BJ (cell line): ENCODE measurements around the gene PBX1. TPM values are rescaled to one million over a fixed set of nuclear protein-coding genes. Genes with fewer than 3 reads are reported as not detected.

Experiments
- CTCF ChIA-PET: fragments of 350-600 bp; formaldehyde crosslinking; extraction: SDS; loops from one replicate; lab custom pipeline; 2021; ENCODE audit warnings: antibody characterized with exemption, inconsistent platforms; lab: Yijun Ruan, JAX
- POLR2A ChIA-PET: fragments of 300-600 bp; sonication (Branson Sonifier 250); formaldehyde crosslinking; extraction: SDS; loops from one replicate; lab custom pipeline; 2021; ENCODE audit warnings: antibody characterized with exemption; lab: Charles Lee
- DNase-seq: peaks from one replicate; pipeline ENCODE4 v3.0.0-alpha.2; 2011; ENCODE audit warnings: low read depth
- H3K27me3 ChIP-seq: 2 replicates; pipeline ENCODE4 v1.6.0; 2011; ENCODE audit warnings: low read length; ENCODE audit not compliant: control insufficient read depth, insufficient read depth
- H3K36me3 ChIP-seq: 2 replicates; pipeline ENCODE4 v1.5.1; 2011; ENCODE audit warnings: low read length; ENCODE audit not compliant: control insufficient read depth, insufficient read depth
- H3K4me3 ChIP-seq: 2 replicates; pipeline ENCODE4 v1.5.1; 2011; ENCODE audit warnings: low read depth, mild to moderate bottlenecking, control low read depth, low read length
- polyA plus RNA-seq: library from polyadenylated mRNA; depleted of rRNA; stranded (reverse); fragments of >200 nt; gene quantifications from 2 replicates; pipeline ENCODE4 v1.2.3, GENCODE V29; 2011
- TF ChIP-seq, protein P1 (sequence below): IDR thresholded peaks from 2 replicates; pipeline ENCODE4 v1.5.1; 2011; ENCODE audit warnings: low read depth, mild to moderate bottlenecking, control low read depth, inconsistent platforms, low read length, moderate library complexity; ENCODE audit not compliant: insufficient read depth

Gene PBX1
- polyA plus RNA-seq, 1 experiment: 46.1 TPM

DNA sequence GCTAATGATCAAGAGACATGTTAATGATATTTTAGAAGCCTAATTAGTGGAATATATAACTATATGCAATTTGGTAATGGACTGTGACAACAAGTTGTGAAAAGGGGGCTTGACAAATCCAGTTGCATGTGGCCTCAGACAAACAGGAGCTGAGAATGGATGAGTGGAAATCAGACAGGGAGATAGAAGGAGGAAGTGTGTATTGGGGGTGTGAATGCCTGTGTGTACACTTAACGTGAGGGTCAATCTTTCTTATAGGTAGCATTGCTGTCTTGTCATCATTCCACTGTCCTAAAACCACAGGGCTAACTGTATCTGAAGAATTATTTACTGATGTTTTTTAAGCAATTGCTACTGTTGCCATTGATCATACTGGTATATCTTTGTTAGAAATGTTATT, 64.8 kb downstream of the PBX1 start:
- POLR2A ChIA-PET: no interaction called here
- Histone ChIP-seq H3K36me3 (peaks cover 1% of the 10 kb centered on the region), H3K4me3 (no peak overlapping the region), H3K27me3 (no peaks in the 10 kb centered on the region)
- DNase-seq: no peak
- CTCF ChIA-PET: interaction anchor here (1.1 to 7.5 kb wide), 4 partner anchors 9 to 165 kb away, joined by 3 to 36 read pairs (median 10); no protein-coding TSS in a partner anchor
- TF ChIP-seq, protein P1, sequence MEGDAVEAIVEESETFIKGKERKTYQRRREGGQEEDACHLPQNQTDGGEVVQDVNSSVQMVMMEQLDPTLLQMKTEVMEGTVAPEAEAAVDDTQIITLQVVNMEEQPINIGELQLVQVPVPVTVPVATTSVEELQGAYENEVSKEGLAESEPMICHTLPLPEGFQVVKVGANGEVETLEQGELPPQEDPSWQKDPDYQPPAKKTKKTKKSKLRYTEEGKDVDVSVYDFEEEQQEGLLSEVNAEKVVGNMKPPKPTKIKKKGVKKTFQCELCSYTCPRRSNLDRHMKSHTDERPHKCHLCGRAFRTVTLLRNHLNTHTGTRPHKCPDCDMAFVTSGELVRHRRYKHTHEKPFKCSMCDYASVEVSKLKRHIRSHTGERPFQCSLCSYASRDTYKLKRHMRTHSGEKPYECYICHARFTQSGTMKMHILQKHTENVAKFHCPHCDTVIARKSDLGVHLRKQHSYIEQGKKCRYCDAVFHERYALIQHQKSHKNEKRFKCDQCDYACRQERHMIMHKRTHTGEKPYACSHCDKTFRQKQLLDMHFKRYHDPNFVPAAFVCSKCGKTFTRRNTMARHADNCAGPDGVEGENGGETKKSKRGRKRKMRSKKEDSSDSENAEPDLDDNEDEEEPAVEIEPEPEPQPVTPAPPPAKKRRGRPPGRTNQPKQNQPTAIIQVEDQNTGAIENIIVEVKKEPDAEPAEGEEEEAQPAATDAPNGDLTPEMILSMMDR: no peak

- TF ChIP-seq, protein P1: no peak
- CTCF ChIA-PET: interaction anchor here (1.1 to 7.5 kb wide), 7 partner anchors 10 to 164 kb away, joined by 3 to 36 read pairs (median 4); no protein-coding TSS in a partner anchor
- Histone ChIP-seq H3K4me3 (no peak overlapping the region), H3K36me3 (peaks cover 1% of the 10 kb centered on the region), H3K27me3 (no peaks in the 10 kb centered on the region)
- POLR2A ChIA-PET: interaction anchor here (0.6 kb wide), 1 partner anchor 22 kb away, joined by 3 read pairs; no protein-coding TSS in a partner anchor
- DNase-seq: no peak
Observed at GRCh38 chr1:164624400-164624799, 65.4 kb downstream of the PBX1 start.

- H3K4me3 ChIP-seq: no peak overlapping the region
- DNase-seq: no peak
- TF ChIP-seq, protein P1: peak; percentile 44
- peaks cover 1% of the 10 kb centered on the region for H3K36me3 ChIP-seq
- no peaks in the 10 kb centered on the region for H3K27me3 ChIP-seq
- ChIA-PET CTCF (interaction anchor here (1.1 to 7.5 kb wide), 7 partner anchors 10 to 163 kb away, joined by 3 to 36 read pairs (median 4); no protein-coding TSS in a partner anchor), POLR2A (interaction anchor here (0.6 kb wide), 1 partner anchor 23 kb away, joined by 3 read pairs; no protein-coding TSS in a partner anchor)
Observed at GRCh38 chr1:164625004-164625617, 66.1 kb downstream of the PBX1 start.

DNA sequence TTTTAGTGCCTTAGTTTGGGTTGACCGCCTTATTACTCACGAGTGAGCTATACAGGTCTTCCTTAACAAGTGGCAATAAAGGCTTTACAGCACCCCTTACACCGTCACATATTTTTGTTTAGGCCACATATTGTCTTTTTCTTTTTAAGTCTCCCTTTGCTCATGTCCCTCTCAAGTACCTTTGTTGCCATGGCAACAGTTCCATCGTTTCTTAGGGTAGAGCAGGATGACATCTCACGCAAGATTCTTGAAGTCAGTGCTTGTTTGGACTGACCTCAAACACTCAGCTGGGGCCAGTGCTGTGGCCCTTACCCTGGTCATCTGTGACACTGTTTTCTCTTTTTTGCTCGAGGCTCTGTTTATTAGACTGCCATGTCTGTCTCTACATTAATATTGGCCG, 69.8 kb downstream of the PBX1 start:
- H3K4me3 ChIP-seq: no peak overlapping the region
- H3K36me3 ChIP-seq: peaks cover 1% of the 10 kb centered on the region; the same call in 1 of the 2 replicates
- TF ChIP-seq, protein P1: no peak
- no peak for DNase-seq
- no peaks in the 10 kb centered on the region for H3K27me3 ChIP-seq
- ChIA-PET CTCF (no interaction called here), POLR2A (no interaction called here)

DNA sequence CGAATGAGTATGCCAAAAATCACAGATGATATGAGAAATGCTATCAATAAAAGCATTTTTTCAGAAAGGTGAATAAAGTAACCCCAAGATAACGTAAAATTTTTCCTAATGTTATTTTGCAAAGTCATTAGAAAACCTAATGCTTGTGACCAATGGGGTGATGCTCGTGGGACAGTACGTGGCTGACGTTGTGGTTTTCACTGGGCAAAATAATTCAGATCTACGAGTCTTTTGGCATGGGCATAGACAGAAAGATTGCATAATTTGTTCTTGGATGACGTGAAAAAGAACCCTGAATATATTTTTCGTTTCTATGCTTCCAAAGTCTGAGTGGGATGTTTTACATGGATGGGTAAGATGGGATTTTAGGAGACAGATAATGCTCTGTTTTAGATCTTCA, 71.0 kb downstream of the PBX1 start:
- ChIA-PET POLR2A (no interaction called here), CTCF (interaction anchor here (1.0 kb wide), 1 partner anchor 13 kb away, joined by 3 read pairs; no protein-coding TSS in a partner anchor)
- peaks cover 1% of the 10 kb centered on the region; the same call in 1 of the 2 replicates for H3K36me3 ChIP-seq
- H3K4me3 ChIP-seq: no peak overlapping the region
- TF ChIP-seq, protein P1: no peak
- no peaks in the 10 kb centered on the region for H3K27me3 ChIP-seq
- DNase-seq: no peak
